ENCODE results near the gene ADARB1. TPM values are rescaled to one million over a fixed set of nuclear protein-coding genes. Genes with fewer than 3 reads are reported as not detected.

The ADARB1 gene
- total and polyA plus RNA-seq, 2 of the 8 experiments (the other 6 are each of a cell fraction or from before 2014, with no cell fraction given), result 4.7 to 14.9 TPM

DNA sequence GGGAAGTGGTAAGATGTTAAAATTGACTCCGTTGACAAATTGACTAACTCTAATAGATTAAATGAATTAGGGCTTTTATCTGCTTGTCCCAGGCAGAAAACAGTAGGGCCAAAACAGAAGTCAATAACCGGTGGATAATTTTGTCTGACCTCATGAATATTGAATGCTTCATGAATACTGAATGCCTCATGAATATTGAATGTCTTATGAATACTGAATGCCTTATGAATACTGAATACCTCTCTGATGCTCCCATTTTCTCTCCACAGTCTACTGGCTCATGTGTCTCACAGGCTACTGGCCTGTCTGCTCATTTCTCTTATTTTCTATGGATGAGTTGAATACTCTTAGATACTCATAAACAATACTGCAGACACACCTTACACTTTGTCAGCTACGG is 157.3 kb downstream of the ADARB1 start:
- H3K9ac ChIP-seq (replicated peaks in 1 of 4; ENCODE audit: extremely low read depth in 1 of 4, low read depth in 3 of 4, low read length in 3 of 4), result no peak overlapping the region
- no peak overlapping the region for H4K8ac ChIP-seq (ENCODE audit: extremely low read depth, insufficient read depth, low read length)
- H2AK5ac ChIP-seq (ENCODE audit: low read depth, low read length), result no peak overlapping the region
- no peak overlapping the region for H4K5ac ChIP-seq (ENCODE audit: insufficient read length, low read depth, low read length)
- H4K91ac ChIP-seq (replicated peaks; ENCODE audit: insufficient read length, low read length), result no peak overlapping the region
- no peaks in the 10 kb centered on the region for H4K20me1 ChIP-seq (replicated peaks in 1 of 2; ENCODE audit: control insufficient read depth in 1 of 2, insufficient read depth in 2 of 2, low read length in 2 of 2)
- no peaks in the 10 kb centered on the region for H3K27me3 ChIP-seq (replicated peaks in 1 of 4; ENCODE audit: control insufficient read depth in 3 of 4, extremely low read depth in 1 of 4, insufficient read depth in 3 of 4, low read length in 3 of 4)
- H2AFZ ChIP-seq (ENCODE audit: low read length), result no peak overlapping the region
- H3K4ac ChIP-seq (replicated peaks; ENCODE audit: insufficient read length, low read depth, low read length), result no peak overlapping the region
- no peaks in the 10 kb centered on the region for H3K23me2 ChIP-seq (ENCODE audit: low read depth, low read length)
- no peak overlapping the region for H2BK12ac ChIP-seq (ENCODE audit: low read depth, low read length)
- H3K79me1 ChIP-seq (ENCODE audit: low read depth, low read length), result no peaks in the 10 kb centered on the region
- no peak overlapping the region for H3K23ac ChIP-seq (ENCODE audit: insufficient read length)
- H3K27ac ChIP-seq (ENCODE audit: low read depth, low read length), result no peak overlapping the region
- no peaks in the 10 kb centered on the region for H3K9me3 ChIP-seq (ENCODE audit: insufficient read depth in 2 of 2, low read depth in 1 of 2, low read length in 1 of 2)
- H2BK20ac ChIP-seq (ENCODE audit: low read length), result no peak overlapping the region
- no peak for FAIRE-seq
- no peaks in the 10 kb centered on the region for H3K36me3 ChIP-seq (ENCODE audit: control insufficient read depth in 2 of 4, insufficient read depth in 4 of 4, low read length in 3 of 4)
- H3K4me3 ChIP-seq (ENCODE audit: extremely low read depth in 1 of 4, insufficient read depth in 2 of 4, low read depth in 3 of 4, low read length in 4 of 4), result no peak overlapping the region
- H2BK5ac ChIP-seq (ENCODE audit: low read depth, low read length), result no peak overlapping the region
- no peak for DNase-seq (ENCODE audit: low read depth in 1 of 2, low spot score in 2 of 2)
- H3K18ac ChIP-seq (ENCODE audit: extremely low read depth, low read length), result no peak overlapping the region
- no peak overlapping the region for H3K56ac ChIP-seq (replicated peaks; ENCODE audit: insufficient read length, low read depth, low read length)
- no peak overlapping the region for H2BK120ac ChIP-seq (replicated peaks; ENCODE audit: low read depth, low read length)
- H3K14ac ChIP-seq (ENCODE audit: insufficient read length), result no peak overlapping the region
- POLR2A ChIA-PET (ENCODE audit: partially characterized antibody), result interaction anchor here (1.2 kb wide), 1 partner anchor 17 kb away, joined by 4 read pairs; no protein-coding TSS in a partner anchor
- no peak overlapping the region for H2BK15ac ChIP-seq (ENCODE audit: low read length)
- CTCF ChIA-PET (ENCODE audit: partially characterized antibody), result interaction anchor here (0.7 to 2.2 kb wide), 2 partner anchors 10 to 966 kb away, joined by 3 to 8 read pairs; no protein-coding TSS in a partner anchor
- H3K4me1 ChIP-seq (replicated peaks in 1 of 4; ENCODE audit: control insufficient read depth in 3 of 4, insufficient read depth in 4 of 4, low read length in 3 of 4), result no peaks in the 10 kb centered on the region
- no peaks in the 10 kb centered on the region for H3K79me2 ChIP-seq (ENCODE audit: control insufficient read depth in 1 of 2, insufficient read depth in 2 of 2, low read length in 2 of 2)
- H3K4me2 ChIP-seq (ENCODE audit: insufficient read depth in 1 of 2, low read depth in 2 of 2, low read length in 2 of 2), result no peak overlapping the region
- 92% methylated on average over 3 of the region's 3 CpGs; no CpG with 5 or more reads in 1 of the 2 experiments for WGBS, 2 experiments (ENCODE audit: extremely low coverage in 1 of 2, insufficient coverage in 1 of 2, insufficient read length in 1 of 2, insufficient replicate concordance in 2 of 2, low coverage in 1 of 2, low lambda C conversion rate in 2 of 2, missing lambda C conversion rate in 1 of 2)
- TF ChIP-seq ASH2L (IDR thresholded peaks at IDR 0.05; ENCODE audit: low read length) (no peak), FOSL1 (IDR thresholded peaks at IDR 0.05; ENCODE audit: insufficient read depth, low read depth, low read length) (no peak), SRF (IDR thresholded peaks at IDR 0.05; ENCODE audit: low read depth, low read length) (no peak)

Data from H1 (cell line).